Measurements from ENCODE around the gene SUCLG1.

SUCLG1 gene

DNA sequence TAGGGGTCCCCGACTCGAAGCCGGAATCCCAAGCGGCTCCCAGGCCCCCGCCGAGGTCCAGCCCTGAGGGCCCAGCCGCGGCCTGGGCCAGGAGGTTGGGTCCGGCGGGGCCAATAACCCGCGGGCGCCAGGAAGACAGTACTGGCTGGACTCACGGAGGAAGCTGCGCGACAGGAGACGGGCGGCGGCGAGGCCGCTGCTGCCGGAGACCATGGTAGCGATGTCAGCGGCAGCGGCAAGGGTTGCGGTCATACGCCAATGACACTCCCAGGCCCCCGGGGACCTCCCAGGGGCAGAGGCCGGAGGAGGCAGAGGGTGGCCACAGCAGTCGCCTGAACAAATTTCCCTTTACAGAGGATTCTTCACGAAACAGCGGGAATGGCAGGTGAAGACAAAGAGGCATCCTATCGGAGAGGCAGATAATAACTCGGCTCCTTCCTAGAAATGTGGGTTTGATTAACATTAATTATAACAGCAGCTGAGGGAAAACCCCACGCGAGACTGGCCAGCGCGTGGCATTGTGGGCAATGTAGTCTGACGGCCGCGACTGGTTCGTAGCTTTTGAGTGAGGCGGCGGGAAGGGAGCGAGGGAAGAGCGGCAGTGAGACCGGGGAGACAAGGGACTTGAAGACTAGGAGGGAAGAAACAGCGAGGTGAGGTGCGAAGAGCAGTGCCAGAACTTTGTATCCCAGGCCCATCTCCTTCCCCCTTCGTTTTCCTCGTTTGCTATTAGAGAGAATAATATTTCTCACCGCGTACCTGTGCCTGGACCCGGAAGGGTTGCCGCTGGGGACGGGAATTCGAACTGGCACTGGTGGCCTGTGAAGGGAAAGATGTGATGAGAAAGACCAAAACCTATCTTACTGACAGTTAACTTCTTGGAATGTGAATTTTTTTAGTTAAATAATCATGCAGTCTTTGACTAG, at the start of gene SUCLG1:
SUCLG1 (minus strand) TSS at position 263 of the 926 bp plus-strand sequence; CDS start at position 252, 11 bp downstream.
- peak; percentile 48 for DNase-seq (ENCODE audit: low read depth)
- peak within 1 kb of the TSS; percentile 95 for H3K4me3 ChIP-seq (ENCODE audit: low read depth, low read length)

DNA sequence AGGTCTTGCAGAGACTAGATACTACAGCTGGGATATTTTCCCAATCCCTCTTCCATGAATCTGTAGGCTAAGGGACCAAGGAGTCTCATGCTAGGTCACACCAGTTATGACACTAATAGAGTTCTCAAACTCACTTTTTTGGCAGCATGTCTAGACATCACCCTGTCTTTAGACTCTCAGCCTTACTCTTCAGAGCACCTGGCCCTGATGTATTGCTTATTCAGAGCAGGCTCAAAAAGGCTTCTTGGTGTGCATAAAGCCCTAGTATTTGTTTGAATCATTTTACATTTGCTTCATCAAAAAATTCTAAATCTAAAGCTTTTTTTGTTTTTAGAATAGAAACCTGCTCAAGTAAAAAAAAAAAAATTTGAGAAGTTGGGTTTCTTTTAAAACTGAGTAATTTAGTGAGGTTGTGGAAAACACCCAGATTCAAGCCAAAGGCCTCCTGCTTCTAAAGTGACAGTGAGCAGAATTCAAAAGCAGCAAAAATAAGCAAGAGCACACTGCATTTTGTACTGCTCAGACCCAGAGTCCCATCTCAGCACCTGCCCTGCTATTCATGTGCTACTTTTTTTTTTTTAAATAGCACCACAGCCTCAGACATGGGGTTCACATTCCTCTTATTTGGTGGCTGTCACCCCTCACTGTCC, 39.2 kb upstream of the SUCLG1 start:
- no peak for DNase-seq (ENCODE audit: low read depth)
- H3K4me3 ChIP-seq (ENCODE audit: low read depth, low read length): no peak overlapping the region

DNA sequence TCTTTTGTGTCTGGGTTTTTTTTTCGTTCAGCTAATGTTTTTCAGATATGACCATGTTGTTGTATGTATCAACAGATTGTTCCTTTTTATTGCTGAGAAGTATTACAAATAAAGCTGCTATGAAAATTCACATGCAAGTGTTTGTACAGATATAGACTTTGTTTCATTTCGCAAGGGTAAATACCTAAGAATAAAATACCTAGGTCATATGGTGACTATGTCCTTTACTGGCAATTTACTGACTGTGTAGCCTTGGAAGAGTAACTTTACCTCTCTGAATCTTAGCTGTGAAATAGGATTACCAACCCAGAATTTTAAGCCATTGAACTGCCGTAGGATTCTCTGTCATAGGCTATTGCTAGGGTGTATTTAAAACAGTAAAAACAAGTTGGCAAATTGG, 38.2 kb upstream of the SUCLG1 start:
- no peak overlapping the region for H3K4me3 ChIP-seq (ENCODE audit: low read depth, low read length)
- no peak for DNase-seq (ENCODE audit: low read depth)

DNA sequence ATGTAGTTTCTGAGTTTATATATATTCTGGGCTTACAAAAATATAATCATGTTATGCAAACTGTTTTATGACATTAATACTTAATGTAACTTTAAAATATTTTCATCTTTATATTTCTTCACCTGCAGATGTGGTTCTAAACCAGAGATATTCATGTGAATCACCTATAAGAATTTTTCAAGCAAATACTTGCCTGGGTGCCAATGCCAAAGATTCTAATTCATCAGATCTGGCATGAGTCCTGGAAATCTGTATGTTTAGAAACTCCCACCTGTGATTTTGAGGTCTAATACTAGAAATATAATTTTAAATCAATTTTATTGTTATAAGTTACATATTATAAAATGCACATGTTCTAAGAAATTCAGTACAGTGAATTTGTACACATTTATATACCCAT, 37.3 kb upstream of the SUCLG1 start:
- no peak overlapping the region for H3K4me3 ChIP-seq (ENCODE audit: low read depth, low read length)
- DNase-seq (ENCODE audit: low read depth): no peak

DNA sequence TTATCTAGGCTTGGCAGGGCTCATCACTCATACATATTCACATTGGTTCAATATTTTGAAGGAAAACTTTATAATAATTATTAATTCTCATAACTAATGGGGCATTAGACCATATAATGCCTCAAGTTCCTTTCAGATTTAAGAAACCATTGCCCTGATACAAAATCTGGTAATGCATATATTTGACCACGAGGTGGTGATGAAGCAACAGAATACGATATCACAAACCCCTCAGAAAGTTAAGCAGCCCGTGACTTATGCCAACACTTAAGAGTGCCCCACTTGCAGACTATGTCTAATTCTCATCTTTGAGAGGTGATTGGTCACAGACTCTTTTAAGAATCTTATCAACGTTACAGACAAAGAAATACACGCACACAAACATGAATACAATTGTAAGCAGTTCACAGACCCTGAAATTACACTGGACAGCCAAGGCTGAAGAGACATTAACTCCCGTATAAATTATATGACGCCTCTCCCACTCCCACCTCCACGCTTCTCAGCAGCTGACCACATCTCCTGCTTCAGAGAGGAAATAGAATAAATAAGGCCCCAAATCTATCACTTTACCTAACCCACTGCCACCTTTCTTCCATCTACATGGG, 36.6 kb upstream of the SUCLG1 start:
- no peak overlapping the region for H3K4me3 ChIP-seq (ENCODE audit: low read depth, low read length)
- DNase-seq (ENCODE audit: low read depth): peak; percentile 35

DNA sequence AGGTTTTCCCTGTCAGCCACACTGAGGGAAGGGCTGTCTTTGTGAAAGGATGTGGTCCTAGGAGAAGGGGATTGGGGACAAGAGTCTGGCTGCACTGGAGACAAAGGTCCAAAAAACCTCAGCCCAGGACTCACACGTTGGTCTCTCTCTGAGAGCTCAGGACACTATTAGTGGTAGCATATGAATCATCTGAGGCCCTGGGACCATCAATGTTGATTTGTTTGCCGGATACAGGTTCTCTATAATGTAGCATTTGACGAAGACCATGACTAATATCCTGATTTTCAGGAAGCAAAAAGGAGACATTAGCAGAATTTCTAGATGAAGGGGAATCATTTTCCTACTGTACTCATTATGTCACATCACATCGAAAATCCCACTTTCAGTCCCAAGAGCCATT, 35.0 kb upstream of the SUCLG1 start:
- no peak for DNase-seq (ENCODE audit: low read depth)

DNA sequence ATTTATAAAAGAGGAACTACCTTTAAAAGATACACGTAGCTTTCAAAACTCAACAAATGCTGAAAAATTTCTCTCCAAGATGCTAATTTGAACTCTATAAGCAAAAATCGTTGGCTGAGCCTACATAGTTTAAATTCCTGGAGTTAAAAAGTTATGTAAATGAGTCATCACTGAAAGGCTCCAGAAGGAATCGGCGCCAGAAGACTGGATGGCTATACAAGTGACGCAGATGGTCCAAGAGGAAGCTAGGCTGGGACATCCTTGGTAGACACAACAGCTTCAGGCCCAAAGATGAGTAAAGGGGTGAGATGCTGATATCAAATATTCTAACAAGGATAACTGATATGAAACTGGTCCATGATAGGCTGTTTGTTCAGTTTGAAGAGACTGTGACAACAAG, 34.4 kb upstream of the SUCLG1 start:
- H3K4me3 ChIP-seq (ENCODE audit: low read depth, low read length): no peak overlapping the region
- peak; percentile 67 for DNase-seq (ENCODE audit: low read depth)

More for the DNA sequence above, 35.0 kb upstream of the SUCLG1 start:
- no peak overlapping the region for H3K4me3 ChIP-seq (ENCODE audit: low read depth, low read length)

DNA sequence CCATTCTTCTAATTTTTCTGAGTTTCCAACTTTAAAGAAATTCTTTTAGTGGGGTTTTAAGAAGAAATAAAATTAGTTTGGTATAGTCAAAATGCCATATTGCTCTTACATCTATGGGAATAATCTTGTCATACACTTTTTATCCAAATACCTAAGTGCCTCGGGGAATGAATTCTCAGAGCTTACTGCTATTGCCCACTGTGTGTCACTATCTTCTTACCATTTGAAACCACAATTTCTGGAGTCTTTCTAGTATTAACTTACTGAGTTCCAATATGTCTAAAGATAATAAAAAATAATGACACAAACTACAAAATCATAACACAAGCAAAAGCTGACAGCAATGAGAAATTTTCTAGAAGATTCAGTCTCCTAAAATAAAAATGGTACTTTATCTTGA, 33.5 kb upstream of the SUCLG1 start:
- no peak for DNase-seq (ENCODE audit: low read depth)

DNA sequence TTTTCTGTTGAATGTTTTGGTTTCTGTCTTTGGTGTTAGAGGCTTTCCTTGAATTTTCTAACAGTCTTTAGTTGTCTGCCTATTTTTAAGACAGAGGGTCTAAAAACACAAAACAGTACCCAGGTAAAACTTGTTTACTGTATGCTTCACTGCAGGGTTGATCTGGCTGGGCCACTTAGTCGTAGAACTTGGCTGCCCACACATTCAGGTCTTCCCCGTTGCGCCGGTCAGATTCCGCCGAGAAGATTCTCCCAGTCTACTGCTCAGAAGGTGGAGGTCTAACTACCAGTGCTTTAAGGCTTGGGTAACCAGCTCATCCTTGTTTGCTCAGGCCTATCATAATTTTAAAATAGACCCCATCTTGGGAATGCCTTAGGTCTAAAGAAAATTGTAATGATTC, 32.7 kb upstream of the SUCLG1 start:
- DNase-seq (ENCODE audit: low read depth): no peak
- H3K4me3 ChIP-seq (ENCODE audit: low read depth, low read length): no peak overlapping the region

More for the DNA sequence above, 33.5 kb upstream of the SUCLG1 start:
- no peak overlapping the region for H3K4me3 ChIP-seq (ENCODE audit: low read depth, low read length)

DNA sequence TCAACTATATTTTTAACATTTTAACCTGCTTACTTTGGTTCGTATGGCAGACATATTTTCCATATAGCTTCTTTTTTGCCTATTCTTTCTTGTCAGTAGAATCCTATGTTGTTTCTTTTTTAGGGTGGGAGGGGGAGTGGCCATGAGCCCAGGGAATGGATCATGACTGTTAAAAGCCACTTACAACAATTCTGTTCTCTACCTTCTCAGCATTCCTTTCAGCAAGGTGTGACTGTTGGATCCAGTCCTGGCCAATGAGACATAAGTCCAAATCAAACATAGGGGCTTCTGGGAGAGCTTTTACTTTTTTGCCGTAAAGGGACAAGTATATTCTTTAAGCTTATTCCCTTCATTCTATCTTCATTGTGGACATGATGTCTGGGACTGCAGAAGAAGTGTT, 32.2 kb upstream of the SUCLG1 start:
- no peak overlapping the region for H3K4me3 ChIP-seq (ENCODE audit: low read depth, low read length)
- no peak for DNase-seq (ENCODE audit: low read depth)

DNA sequence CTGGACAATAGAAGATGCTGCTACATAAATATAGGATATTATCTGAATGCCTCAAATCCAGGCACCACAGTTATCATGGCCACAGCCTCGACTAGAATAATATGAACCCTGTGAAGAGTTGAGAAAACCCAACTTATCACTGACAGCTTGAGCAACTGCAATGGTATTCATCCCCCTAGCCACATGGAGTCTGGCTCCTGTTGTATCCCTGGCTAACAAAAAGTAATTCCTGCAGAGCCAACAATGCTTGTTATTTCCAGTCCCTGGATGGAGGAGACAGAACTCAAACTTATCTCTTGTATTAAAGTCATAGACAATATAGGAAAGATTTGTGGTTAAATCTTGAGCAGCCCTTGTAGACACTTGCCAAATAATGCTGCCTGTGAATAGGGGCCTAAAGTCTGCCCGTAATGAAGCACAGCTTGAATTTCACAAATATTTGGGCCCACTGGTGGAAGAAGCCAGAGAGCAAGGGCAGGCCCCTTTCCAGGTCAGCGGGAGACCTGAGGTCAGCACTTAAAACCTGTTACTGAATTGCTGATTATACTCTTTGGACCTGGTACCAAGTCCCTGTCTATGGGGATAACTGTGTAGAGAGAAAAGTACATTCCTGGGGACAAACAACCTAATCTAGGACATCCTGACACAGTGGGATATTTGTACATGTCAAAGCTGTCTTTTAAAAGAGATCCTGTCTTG, 28.4 kb upstream of the SUCLG1 start:
- DNase-seq (ENCODE audit: low read depth): no peak
- no peak overlapping the region for H3K4me3 ChIP-seq (ENCODE audit: low read depth, low read length)

DNA sequence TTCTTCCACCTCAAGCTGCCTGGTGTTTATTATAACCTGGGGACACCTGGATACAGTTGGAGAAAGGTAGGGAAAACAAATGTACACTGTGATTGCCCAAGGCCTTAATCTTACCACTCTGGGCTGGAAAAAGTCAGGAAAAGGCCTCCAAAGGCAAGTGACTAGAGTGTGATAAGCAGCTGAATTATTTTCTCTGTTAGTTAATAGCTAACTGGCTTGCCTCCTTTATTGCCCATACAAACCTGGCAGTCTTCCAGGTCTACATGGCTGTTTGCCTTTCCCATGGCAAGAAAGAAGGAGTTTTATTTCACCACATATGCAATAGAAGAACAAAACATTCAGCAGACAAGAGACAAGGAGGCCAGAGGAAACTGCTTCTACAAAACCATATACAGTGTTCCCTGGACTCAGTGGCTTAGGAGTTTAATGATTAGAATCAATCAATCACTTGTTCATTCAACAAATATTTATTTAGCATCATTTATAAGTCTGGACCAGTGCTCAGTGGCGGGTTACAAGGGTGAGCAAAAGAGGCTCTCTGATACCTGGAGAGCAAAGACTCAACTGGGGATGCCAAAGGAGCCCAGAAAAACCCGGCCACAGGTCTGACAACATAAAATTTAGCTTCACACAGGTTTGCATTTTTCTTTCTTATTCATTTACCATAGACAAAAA, 27.5 kb upstream of the SUCLG1 start:
- peak; percentile 40 for DNase-seq (ENCODE audit: low read depth)

DNA sequence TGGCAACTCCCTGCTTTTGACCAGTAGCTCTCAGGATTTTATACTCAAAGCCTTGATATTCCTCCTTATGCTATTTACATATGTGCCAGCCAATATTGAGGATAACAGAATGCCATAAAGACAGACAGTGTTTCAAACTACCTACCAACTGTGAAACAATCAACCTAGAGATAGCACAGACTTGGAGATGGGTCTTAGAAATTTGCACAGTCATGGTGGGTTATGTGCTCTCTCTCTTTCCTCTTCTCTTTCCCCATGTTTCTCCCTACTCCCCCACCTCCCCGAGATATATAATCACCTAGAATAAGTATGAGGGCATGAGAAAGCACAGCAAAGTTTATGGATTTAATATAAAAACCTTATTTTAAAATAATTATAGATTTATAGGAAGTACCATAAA, 24.2 kb upstream of the SUCLG1 start:
- no peak overlapping the region for H3K4me3 ChIP-seq (ENCODE audit: low read depth, low read length)
- no peak for DNase-seq (ENCODE audit: low read depth)

More for the DNA sequence above, 27.5 kb upstream of the SUCLG1 start:
- H3K4me3 ChIP-seq (ENCODE audit: low read depth, low read length): no peak overlapping the region

DNA sequence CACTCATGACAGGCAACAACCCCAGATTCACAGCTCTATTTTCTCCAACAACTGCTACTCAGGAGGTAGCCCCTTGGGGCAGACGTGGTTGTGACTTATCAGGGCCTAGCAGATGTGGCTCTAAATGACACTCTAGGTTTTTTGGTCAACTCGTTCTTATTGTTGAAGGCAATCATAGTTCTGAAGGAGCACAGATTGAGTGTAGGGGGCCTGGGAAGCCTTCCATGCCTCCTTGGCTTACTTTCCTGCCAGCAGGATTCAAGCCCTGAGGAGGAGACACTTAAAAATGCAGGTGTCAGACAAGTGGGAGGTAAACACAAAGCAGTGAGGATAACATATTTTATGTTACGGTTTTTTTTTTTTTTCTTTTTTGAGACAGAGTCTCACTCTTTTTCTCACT, 23.5 kb upstream of the SUCLG1 start:
- no peak overlapping the region for H3K4me3 ChIP-seq (ENCODE audit: low read depth, low read length)
- no peak for DNase-seq (ENCODE audit: low read depth)

DNA sequence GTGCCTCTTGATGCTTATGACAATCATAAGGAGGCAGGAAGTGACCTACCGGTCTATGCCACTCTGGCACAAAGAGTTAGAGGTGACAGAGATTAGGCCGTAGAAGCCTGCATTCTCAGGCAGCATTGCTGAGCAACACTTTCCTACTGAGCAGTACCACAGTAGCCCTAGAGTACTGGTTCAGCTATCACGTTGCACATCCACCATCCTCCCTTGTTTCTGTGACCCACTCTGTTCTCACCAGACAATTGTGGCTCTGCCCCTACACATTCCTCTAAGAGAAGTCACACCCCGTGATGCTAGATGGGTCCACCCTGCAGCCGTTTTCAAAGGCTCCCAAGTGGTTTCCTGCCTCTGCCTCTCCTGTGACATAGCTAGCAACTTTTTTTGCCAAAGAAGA, 22.6 kb upstream of the SUCLG1 start:
- no peak overlapping the region for H3K4me3 ChIP-seq (ENCODE audit: low read depth, low read length)
- peak; percentile 51 for DNase-seq (ENCODE audit: low read depth)

DNA sequence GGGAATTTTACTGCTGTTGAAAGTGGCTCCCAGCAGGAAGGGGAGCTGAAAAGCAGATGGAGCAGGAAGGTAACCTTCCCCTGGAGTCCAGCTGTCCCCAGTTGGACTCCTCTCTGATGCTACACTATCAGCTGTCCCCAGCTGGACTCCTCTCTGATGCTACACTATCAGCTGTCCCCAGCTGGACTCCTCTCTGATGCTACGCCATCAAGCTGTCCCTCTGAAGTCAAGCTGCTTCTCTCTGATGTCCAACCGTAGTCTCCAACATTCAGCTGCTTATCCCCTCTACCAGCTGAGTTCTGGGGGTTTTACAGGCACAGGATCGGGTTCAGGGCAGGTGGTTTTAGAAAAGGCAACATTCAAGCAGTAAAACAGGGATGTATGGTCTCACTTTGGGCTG, 19.8 kb upstream of the SUCLG1 start:
- DNase-seq (ENCODE audit: low read depth): no peak

DNA sequence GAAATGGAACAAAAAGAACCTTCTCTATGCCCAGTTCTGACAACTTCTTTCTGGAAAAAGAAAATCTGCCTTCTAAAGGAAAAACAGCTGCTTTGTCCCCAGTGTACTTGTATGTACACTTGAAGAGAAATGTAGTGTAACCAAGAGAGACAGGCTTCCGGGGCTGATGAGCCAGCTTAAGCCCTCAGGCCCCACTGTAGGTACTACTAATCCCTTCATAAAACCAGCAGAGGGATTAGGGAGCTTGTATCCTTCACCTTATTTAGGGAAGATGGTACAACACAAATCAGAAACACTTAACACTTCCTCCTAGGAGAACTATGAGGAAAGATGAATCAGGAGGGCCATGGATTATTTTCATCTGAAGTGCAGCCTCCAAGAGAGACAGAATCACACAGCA, 18.8 kb upstream of the SUCLG1 start:
- no peak overlapping the region for H3K4me3 ChIP-seq (ENCODE audit: low read depth, low read length)
- no peak for DNase-seq (ENCODE audit: low read depth)

More for the DNA sequence above, 19.8 kb upstream of the SUCLG1 start:
- H3K4me3 ChIP-seq (ENCODE audit: low read depth, low read length): no peak overlapping the region

DNA sequence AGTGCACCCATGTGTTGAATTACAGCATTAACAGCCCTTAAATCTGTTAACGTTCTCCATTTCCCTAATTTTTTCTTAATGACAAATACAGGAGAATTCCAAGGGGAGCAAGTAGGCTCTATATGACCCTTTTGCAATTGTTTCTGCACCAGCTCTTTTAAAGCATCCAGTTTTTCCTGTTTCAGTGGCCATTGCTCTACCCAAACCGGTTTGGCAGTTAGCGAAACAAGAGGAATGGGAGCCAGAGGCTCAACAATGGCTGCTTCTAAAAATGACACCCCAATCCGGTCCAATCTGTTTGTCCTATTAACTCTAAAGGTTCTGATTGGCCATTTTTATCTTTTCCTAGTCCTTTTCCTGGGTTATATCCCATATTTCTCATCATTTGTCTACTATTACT, 15.1 kb upstream of the SUCLG1 start:
- H3K4me3 ChIP-seq (ENCODE audit: low read depth, low read length): no peak overlapping the region

DNA sequence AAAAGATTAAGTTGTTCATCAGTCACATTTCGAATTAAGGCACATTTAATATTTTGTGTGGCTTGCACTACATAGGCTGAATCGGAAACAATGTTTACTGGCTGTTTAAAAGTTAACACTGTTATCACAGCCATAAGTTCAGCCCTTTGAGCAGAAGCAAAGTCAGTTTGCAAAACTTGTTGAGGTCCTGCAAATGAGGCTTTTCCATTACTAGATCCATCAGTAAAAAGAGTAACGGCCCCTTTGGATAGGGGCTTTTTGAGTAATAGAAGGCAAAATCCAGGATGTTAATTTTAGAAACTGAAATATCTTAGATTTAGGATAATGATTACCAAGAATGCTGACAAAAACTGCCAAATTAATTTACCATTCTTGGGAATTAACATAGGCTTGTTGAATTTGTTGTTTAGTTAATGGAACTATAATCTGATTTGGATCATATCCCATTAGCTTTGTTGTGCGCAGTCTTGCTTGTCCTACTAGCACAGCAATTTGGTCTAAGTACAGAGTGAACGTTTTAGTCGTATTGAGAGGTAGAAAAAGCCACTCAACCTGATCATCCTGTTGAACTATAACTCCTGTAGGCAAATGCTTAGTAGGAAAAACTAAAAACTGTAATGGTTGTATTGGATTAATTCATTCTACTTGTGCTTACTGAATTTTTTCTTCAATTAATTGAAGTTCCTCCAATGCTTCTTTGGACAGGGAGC, 13.9 kb upstream of the SUCLG1 start:
- DNase-seq (ENCODE audit: low read depth): no peak
- no peak overlapping the region for H3K4me3 ChIP-seq (ENCODE audit: low read depth, low read length)

More for the DNA sequence above, 15.1 kb upstream of the SUCLG1 start:
- no peak for DNase-seq (ENCODE audit: low read depth)
